Left ventricle myocardium inferior (tissue), 1 donor: Measurements from ENCODE around the gene CRTC3. TPM values are rescaled to one million over a fixed set of nuclear protein-coding genes. Genes with fewer than 3 reads are reported as not detected.

Source experiments
- DNase-seq: peaks from one replicate; pipeline ENCODE4 v3.0.0-alpha.2; 2020
- H3K27ac ChIP-seq: fragments of 200-600 bp; replicated peaks from 2 replicates; pipeline ENCODE4 v1.8.0; 2021
- H3K27me3 ChIP-seq: fragments of 200-600 bp; 2 replicates; pipeline ENCODE4 v1.8.0; 2021; ENCODE audit warnings: low read depth
- H3K36me3 ChIP-seq: fragments of 200-600 bp; 2 replicates; pipeline ENCODE4 v1.8.0; 2021
- H3K4me1 ChIP-seq: fragments of 200-600 bp; 2 replicates; pipeline ENCODE4 v1.8.0; 2021
- H3K4me3 ChIP-seq: fragments of 200-600 bp; 2 replicates; pipeline ENCODE4 v1.8.0; 2021; ENCODE audit warnings: mild to moderate bottlenecking, moderate library complexity
- H3K9me3 ChIP-seq: fragments of 200-600 bp; replicated peaks from 2 replicates; pipeline ENCODE4 v1.8.0; 2021
- intact Hi-C: fragments of 100-400 bp; cut with micrococcal nuclease; formaldehyde crosslinking; loops from one replicate; pipeline ENCODE4 v1.11.0; 2022
- total RNA-seq: library from RNA; stranded (reverse); fragmentation: NEBNext Ultra II Directional; extraction: Animal tissue kit (Norgen Biotek cat#: 25700); gene quantifications from one replicate; pipeline ENCODE4 v1.2.1, GENCODE V29; 2021
- TF ChIP-seq, protein P1 (sequence below): fragments of 200-600 bp; IDR thresholded peaks from 2 replicates; pipeline ENCODE4 v1.8.0; 2021; ENCODE audit warnings: antibody characterized with exemption, mild to moderate bottlenecking, borderline replicate concordance
- donor health status: DM: no; HTN: yes; CAD: no; lungs with severe emphysema.

CRTC3 gene
- total RNA-seq, 1 donor from 2014 or later: 24.1 TPM

DNA sequence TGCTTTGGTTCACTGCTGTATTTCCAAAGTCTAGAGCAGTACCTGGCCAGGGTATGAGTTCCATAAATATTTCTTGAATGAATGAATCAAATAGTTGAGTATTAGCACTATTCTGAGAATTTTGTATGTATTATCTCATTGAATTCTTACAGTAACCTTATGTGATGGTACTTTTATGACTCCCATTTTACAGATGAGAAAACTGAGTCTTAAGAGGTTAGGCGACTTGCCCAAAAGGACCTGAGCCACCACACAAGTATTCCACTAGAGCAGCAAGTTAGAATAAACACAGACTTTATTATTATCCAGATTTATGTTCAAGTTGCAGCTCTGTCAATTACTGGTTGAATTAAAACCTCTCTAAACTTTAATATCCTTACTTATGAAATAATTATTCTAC lies 29.4 kb downstream of the CRTC3 start:
- H3K27ac ChIP-seq: peak overlapping the region; percentile 93
- no peaks in the 10 kb centered on the region for H3K27me3 ChIP-seq
- H3K4me1 ChIP-seq: peaks cover 97% of the 10 kb centered on the region
- TF ChIP-seq, protein P1, sequence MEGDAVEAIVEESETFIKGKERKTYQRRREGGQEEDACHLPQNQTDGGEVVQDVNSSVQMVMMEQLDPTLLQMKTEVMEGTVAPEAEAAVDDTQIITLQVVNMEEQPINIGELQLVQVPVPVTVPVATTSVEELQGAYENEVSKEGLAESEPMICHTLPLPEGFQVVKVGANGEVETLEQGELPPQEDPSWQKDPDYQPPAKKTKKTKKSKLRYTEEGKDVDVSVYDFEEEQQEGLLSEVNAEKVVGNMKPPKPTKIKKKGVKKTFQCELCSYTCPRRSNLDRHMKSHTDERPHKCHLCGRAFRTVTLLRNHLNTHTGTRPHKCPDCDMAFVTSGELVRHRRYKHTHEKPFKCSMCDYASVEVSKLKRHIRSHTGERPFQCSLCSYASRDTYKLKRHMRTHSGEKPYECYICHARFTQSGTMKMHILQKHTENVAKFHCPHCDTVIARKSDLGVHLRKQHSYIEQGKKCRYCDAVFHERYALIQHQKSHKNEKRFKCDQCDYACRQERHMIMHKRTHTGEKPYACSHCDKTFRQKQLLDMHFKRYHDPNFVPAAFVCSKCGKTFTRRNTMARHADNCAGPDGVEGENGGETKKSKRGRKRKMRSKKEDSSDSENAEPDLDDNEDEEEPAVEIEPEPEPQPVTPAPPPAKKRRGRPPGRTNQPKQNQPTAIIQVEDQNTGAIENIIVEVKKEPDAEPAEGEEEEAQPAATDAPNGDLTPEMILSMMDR: no peak
- intact Hi-C loops: no loop called here
- no peak overlapping the region for H3K4me3 ChIP-seq
- no peaks in the 10 kb centered on the region for H3K36me3 ChIP-seq
- H3K9me3 ChIP-seq: no peaks in the 10 kb centered on the region
- no peak for DNase-seq

DNA sequence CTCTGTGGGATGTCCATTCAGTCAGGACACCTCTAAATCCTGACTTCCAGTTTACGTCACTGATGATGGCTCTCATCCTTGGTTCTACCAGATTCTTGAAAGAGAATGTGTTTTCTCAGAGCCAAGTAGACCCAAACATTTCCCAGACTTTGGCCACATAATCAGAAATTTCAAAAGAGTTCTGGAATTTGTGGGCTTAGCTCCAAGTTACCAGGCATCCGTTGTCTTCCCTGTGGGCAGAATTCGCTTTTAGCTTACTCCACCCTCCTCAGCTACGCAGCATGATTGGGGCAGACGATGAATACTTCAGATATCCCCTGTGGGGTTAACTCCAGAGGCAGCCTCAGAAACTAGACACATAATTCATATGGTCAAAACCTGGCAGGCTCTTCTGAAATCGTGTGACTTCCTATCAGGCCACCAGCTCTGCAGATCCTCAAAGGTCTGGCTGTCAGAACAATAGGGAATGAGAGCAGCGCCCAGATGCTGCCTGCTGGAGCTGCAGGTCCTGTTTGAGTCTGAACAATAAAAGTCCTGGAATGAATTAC lies 30.6 kb downstream of the CRTC3 start:
- Histone ChIP-seq H3K36me3 (no peaks in the 10 kb centered on the region), H3K4me1 (peaks cover 97% of the 10 kb centered on the region), H3K9me3 (no peaks in the 10 kb centered on the region), H3K27ac (peak overlapping the region; percentile 93), H3K4me3 (peak overlapping the region; percentile 13), H3K27me3 (no peaks in the 10 kb centered on the region)
- intact Hi-C loops: no loop called here
- DNase-seq: peak; percentile 57
- TF ChIP-seq, protein P1: no peak

DNA sequence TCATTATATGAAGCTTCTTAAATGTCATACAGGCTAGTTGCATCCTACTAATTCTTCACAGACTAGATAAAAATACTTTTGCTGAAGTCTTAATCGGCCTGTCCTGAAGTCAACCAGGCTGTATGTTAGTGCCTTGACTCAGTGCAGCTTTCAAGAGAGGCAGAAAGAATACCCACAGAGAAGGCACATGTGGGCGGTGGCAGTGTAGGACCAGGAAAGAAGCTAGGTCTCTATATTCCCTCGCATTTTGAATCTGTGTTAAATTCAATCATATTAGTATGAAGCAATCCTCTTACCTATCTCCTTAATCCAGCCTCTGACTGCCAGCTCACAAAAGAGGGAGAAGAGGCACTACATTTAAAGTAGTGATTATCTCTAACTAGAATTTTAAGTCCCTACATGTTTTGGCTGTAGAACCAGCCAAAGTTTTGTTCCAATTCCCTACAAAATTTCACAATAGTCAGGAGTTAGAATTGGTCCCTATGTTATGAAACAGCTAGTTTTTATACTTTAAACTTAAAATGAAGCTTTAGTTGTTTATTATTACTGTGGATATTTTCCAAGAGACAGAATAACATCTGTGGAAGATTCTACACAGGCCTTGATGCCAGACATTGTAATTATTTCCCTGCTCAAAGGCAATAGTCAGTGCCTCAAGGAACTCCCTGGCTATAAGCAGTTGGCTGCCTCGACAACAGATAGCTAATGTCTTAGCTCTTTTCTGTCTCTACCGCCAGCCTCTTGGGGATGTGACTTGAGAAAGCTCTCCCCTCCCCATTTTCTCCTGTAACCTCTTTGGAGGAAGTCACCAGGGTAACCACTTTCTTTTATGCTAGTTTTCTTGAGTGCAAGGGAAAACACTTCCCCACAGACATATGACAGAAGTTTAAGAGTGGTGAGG lies 31.9 kb downstream of the CRTC3 start:
- Histone ChIP-seq H3K27ac (peak overlapping the region; percentile 93), H3K27me3 (no peaks in the 10 kb centered on the region), H3K36me3 (no peaks in the 10 kb centered on the region), H3K9me3 (no peaks in the 10 kb centered on the region), H3K4me1 (peaks cover 100% of the 10 kb centered on the region), H3K4me3 (no peak overlapping the region)
- intact Hi-C loops: no loop called here
- TF ChIP-seq, protein P1: no peak
- DNase-seq: no peak

DNA sequence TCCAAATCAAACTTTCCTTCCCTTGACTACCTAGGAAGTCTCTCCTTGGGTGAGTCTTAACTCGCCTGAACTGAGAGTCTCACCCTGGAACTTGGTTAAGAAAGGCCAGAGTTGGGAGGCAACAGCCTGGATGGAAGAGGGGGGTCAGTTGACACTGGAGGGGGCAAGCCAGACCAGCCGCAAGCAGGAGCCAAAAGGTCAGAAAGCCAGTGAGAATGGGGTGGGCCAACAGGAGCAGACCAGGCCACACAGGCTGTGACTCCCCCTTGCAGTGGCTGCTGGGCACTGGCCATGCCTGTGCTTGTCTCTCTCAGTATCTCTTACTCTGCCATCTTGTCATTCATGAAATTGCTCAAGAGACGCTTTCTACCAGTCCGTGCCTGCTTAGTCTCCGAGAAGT lies 32.9 kb downstream of the CRTC3 start:
- Histone ChIP-seq H3K27ac (peak overlapping the region; percentile 93), H3K4me1 (peaks cover 97% of the 10 kb centered on the region), H3K9me3 (no peaks in the 10 kb centered on the region), H3K36me3 (no peaks in the 10 kb centered on the region), H3K4me3 (no peak overlapping the region), H3K27me3 (no peaks in the 10 kb centered on the region)
- no peak for DNase-seq
- TF ChIP-seq, protein P1: no peak
- intact Hi-C loops: no loop called here

DNA sequence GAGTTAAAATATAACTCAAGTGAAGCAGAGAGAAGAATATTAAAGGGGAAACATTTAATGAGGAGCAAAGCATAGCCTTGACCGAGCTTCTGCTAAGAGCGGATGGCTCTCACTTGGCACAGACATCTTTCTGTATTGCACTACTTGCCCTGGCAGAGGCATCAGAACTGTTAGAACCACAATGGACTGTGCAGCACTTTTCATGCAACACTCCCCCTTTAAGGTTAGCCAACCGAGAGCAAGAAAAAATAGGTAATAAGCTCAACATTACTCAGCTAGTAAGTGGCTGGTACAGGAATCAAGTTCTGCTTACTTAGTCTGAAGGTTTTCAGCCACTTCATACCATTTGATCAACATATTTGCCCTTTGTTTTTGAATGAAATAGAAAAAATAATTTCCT lies 33.7 kb downstream of the CRTC3 start:
- Histone ChIP-seq H3K4me3 (no peak overlapping the region), H3K27ac (peak overlapping the region; percentile 93), H3K4me1 (peaks cover 94% of the 10 kb centered on the region), H3K27me3 (no peaks in the 10 kb centered on the region), H3K9me3 (no peaks in the 10 kb centered on the region), H3K36me3 (no peaks in the 10 kb centered on the region)
- no peak for DNase-seq
- TF ChIP-seq, protein P1: no peak
- intact Hi-C loops: no loop called here
